Measurements from ENCODE around the gene PKD1.
"Not testable (repeated sequence)": the region's sequence is repeated elsewhere in the genome, so short reads cannot be mapped to it uniquely, and the experiment has no call there.

Gene PKD1

DNA sequence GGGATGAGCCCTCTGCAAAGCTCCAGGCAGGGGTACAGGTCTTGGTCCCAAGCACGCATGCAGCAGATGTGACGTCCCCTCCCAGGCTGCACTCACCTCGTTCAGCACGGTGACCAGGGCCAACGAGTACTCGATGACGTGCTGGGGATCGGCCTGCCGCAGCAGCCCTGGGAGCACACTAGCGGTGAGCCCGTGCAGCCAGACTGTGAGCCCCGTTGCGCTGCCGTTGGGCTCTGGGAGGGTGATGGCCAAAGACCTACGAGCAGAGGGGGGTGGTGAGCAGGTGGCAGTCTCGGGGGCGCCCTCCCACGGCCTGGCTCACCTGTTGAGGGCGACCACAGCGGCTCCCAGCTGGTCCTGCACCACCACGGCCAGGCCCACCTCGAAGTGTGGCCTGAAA lies 29.9 kb downstream of the PKD1 start:
- peak; percentile 27 for DNase-seq

DNA sequence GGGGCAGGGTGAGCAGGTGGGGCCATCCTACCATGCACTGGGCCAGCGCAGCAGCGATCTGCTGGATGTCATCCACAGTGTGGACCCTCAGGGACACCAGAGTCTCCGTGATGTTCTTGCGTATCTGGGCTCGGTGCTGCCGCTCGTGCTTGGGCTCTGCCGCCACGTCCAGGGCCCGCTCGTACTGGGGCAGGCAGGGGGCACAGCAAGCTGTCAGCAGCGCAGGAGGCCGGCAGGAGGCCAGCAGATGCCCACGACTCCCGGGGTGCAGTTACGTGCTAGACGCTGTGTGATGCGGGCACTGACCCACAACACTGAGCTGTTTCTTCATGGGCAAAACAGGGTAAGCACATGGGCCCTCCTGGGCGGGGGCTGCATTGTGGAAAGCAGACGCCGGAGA lies 30.4 kb downstream of the PKD1 start:
- DNase-seq: not testable (repeated sequence)

DNA sequence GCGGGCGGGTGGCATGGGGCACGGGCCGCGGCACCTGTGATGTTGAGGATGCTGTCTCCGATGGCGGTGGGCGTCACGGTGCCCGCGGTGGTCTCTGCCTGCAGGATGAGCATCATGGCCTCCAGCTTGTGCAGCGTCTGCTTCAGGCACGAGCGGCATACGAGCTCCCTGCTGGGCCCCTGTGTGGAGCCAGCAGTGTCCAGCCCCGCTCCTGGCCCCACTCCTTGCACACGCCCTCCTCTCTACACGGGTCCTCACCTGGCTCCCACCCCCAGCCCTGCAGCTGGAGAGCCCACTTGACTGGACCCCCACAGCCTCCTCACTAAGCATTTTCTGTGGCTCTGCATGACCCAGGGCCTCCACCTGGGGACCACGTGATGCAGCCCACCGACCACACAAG lies 31.2 kb downstream of the PKD1 start:
- not testable (repeated sequence) for DNase-seq

DNA sequence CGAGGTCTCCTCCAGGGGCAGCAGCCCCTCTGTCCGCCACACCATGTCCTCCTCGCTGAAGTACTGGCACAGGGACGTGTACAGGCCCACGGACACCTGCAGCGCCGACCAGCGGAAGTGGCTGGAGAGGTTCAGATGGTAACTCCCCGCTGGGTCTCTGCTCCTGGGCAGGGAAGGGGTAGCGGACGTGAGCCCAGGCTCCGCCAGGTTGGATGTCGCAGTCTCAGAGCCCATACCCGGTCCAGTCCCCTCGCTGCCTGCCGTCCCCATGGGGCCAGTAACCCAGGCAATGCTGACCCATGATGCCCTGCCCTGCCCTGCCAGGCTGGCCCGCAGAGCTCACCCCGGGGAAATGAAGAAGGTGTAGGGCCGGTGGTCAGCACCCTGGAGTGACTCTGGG lies 33.2 kb downstream of the PKD1 start:
- DNase-seq: no peak

DNA sequence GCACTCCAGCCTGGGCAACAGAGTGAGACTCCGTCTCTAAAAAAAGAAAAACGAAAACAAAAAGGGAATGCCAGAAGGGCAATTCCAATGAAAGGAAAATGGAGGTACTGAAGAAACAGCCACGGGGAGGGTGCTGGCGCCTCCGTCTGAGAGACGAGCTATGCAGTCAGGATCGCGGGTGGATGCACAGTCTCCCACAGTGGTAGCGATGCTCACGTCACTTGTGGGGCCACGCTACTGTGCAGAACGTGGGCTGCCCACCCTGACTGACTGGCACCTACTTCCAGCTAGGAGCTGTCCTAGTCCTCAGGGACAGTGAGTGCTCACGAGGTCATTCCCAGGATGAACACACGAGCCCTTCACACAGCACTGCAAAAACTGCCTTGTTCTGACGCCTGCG lies 34.1 kb downstream of the PKD1 start:
- not testable (repeated sequence) for DNase-seq

DNA sequence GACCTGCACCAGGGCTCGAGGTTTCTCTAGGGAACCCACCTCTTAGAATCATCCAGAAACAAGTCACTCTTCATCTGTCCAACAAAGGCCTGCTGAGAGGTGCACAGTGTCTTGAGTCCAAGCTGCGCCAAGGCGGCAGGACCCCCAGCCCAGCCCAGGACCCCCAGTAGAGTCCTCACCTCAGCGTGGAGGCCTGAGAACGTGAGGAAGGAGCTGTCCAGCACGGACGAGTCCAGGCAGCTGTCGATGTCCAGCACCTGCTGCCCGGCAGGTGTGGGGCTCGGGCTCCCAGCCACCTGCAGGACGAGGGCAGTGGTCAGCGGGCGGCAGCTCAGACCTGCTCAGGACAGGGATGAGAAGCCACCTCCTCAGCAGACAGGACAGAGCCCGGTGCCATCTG lies 38.0 kb downstream of the PKD1 start:
- DNase-seq: not testable (repeated sequence)

DNA sequence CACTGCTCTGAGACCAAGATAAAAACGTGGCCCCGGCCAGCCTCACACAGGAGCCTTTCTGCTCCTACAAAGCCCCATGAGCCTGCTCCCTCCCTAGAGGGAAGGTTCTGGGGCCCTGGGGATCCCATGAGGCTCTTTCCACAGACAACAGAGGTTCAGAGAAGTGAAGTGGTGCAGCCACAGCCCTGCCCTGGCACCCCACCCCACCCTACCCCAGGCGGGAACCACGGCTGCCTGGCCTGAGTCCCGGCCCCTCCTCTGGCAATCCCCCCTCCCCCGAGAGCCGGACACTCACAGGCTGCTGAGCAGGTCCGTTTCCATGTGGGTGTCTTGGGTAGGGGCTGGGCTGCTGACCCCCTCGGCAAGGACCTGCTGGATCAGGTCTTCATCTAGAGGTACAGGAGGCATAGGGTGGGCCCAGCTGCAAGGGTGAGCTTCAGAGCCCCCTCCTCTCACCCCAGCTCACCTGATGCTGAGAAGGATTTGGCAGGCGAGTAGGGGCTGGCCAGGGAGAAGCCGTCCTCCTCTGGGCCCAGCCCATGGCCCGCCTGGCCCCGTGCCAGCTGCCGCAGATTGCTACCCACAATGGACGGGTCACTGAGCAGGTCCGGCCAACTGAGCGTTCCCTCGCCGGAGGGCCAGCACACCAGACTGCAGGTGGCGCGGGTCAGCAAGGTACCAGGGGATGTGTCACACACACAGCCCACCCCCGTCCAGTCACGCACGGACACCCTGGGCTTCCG lies 38.7 kb downstream of the PKD1 start:
- DNase-seq: no peak

DNA sequence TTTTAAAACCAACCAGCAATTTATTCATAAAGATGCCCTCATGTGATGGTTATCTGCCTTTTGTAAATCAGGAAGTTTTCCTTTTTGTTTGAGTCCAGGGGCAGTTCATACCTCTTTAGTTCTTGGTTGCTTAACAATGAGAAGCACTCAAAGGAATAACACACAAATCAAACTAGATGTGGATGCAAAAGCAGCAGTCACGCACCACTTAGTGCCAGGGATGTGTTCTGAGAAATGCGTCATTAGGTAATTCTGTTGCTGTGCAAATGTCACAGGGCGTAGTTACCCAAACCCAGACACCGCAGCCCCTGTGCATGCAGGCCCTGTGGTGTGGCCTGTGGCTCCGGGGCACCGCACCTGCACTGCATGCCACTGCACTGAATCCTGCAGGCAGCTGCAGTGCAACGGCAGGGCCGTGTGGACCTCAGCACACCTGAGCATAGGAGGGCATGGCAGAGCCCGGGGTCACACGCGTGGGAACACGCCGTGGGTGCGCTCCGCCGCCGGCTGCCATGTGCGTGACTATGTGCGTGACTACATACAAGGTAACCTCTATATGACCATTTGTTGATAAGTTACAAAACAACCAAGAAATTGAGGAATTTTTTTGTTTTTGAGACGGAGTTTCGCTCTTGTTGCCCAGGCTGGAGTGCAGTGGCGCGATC lies 39.6 kb downstream of the PKD1 start:
- no peak for DNase-seq

DNA sequence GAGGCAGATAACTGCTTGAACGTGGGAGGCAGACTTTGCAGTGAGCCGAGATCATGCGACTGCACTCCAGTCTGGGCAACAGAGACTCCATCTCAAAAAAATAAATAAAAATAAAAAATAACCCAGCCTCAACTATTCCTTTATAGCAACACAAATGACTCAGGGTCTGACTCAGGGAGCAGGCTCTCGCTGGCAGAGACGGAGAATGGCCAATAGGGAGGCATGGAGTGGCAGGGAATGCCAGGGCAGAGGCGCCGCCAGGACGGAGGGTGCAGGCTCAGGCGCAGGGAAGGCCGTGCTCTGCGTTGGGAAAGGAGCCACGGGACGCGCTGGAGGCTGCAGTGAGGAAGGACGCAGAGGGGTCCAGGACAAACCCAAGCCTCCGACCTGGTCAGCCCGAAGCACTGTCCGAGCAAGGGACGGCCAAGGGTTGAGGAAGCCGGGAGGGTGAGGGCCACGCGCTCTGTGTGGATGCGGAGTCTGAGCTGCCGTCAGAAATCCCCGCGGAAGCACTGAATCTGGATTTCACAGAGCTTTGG lies 40.3 kb downstream of the PKD1 start:
- DNase-seq: no peak

DNA sequence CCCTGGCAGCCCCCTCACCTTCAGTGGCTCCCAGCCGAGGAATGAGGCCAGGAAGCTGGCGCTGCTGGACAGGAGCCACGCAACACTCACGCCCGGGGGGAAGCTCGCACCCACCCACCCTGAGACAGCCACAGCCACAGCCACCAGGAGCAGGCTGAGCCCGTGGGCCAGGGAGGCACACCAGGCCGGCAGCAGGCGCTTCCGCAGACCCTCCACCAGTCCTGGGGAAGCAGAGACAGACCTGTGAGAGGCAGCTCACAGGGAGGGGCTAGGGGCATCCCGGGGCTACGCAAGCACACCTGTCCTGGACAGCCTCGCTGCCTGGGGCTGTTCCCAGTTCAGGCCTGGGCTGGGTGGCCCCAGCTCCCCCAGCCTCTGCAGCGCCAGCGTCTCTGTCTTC lies 41.9 kb downstream of the PKD1 start:
- no peak for DNase-seq

DNA sequence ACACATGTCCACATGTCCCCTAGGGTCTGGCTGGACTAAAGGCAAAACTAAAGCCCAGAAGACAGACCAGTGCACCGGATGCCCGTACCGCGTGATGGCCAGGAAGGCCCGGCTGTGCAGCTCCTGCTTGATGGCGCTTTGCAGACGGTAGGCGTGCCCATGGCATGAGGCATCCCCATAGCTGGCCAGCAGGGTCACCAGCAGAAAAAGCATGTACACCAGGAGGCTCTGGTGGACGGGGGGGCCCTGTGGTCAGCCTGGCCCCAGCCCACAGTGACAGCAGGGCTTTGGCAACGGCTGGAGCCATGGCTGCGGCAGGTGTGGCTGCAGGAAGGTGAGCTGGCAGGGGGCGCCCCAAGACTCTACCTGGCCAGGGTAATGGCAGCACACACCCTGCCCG lies 42.8 kb downstream of the PKD1 start:
- no peak for DNase-seq

DNA sequence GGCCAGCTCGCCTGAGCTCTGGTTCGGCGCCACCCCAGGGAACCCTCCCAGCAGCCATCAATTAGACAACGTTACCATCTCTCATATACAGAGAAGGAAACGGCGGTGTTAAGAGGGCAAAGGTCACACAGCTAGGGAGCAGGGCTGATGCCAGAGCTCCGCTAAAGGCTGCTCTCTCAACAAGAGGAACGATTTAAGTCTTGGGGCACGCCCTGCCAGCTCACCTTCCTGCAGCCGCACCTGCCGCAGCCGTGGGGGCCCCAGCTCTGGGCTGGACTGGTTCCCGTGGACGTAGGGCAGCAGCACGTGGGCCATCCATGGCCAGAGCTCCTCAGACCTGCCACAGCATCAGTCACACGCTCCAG lies 43.5 kb downstream of the PKD1 start:
- DNase-seq: no peak

DNA sequence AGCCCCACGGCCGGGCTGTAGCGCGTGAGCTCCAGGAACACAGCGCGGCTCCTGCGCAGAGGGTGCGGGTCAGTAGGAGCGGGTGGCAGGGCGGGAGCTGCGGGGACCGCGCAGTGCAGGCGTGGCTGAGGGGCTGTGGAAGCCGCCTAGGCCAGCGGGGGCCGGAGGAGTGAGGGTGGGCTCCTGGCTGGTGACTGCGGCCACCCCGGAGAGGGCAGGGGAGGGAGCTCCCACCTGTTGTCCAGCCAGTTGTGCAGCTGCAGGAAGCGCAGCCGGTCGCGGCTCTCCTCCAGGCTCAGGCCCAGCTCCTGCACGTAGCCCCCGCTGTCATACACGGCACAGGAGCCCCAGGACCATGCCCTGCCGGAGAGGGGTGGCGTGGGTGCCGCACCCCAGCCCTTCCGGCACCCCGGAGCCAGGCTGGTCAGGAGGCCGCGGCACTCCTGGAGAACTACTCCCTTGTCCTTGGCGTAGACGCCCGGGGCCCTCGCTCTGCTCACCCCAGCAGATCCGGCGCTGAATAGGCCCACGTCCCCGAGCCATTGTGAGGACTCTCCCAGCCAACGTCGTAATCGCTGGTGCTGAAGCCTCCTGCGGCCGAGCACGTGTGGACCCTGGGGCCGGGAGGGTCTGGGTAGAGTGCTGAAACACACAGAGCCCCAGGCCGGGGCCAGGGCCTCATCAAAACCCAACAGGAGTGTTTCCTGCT lies 44.0 kb downstream of the PKD1 start:
- DNase-seq: peak; percentile 78

DNA sequence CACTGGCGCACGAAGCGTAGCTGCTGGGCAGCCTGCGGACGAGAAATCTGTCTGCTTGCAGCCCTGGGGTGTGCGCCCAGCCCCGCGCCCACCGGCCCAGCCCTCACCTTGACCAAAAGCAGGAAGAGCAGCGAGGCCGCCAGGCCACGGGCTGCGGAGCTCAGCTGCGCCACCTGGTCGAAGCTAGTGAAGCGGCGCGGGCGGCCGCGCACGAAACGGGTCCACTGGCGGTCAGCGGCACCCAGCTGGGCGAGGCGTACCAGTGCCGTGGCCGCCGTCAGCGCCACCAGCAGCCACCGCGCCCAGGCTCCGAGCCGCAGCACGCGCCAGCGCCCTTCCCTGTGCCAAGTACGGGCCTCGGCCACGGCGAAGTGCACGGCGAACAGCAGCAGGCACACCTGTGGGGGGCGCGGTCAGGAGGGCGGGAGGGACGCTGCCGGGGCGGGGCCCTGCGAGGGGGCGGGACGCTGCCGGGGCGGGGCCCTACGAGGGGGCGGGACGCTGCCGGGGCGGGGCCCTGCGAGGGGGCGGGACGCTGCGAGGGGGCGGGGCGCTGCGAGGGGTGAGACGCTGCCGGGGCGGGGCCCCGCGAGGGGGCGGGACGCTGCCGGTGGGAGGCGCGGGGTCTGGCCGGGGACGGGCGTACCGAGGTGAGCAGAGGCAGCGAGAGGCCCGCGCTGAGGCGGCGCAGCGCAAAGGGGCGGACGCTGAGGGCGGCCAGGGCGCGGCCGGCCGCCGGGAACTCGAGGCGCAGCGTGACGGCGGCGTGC lies 44.7 kb downstream of the PKD1 start:
- DNase-seq: peak; percentile 91

DNA sequence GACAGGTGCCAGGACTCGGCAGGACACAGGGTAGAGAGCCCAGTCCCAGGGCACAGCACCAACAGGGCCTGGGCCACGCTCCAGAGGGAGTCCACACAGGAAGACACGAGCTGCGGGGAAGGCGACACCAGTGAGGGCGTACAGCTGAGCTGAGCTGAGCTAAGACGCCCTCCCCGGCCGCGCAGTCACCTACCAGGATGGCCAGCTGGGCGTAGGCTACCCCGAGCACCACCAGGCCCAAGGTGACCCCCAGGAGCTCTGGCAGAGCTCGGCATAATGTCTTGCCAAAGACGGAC lies 45.3 kb downstream of the PKD1 start:
- DNase-seq: peak; percentile 37

DNA sequence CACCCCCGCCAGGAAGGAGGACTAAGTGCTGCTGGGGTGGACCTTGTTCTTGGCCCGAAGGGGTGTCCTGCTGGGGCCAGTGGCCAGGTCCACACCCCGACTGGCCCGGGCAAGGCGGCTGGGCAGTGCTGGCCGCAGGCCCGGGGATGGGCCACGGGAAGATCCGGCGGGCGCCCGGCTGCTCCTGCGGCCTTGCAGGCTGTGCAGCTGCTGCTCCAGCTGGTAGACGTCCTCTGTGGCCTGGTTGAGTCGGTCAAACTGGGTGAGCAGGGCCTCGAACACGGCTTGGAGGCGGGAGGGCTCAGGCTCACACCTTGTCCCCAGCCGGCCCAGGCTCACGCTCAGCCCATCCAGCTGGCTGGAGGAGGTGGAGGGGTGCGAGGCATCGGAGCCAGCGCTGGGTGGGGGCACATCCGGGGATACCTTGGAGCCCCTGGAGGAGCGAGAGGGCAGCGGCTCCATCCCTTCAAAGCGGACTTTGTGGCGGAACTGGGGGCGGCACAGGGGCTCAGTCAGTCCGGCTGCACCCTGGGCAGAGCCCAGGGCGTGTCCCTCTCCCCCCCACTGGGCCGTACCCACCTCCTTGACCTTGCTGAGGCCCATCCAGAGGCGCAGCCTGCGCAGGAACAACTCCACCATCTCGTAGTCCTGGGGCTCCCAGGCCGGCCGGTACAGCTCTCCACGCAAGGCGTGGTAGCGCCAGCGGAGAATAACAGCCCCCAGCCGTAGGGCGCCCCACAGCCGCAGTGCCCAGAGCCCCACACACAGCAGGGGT lies 45.8 kb downstream of the PKD1 start:
- DNase-seq: peak; percentile 55

DNA sequence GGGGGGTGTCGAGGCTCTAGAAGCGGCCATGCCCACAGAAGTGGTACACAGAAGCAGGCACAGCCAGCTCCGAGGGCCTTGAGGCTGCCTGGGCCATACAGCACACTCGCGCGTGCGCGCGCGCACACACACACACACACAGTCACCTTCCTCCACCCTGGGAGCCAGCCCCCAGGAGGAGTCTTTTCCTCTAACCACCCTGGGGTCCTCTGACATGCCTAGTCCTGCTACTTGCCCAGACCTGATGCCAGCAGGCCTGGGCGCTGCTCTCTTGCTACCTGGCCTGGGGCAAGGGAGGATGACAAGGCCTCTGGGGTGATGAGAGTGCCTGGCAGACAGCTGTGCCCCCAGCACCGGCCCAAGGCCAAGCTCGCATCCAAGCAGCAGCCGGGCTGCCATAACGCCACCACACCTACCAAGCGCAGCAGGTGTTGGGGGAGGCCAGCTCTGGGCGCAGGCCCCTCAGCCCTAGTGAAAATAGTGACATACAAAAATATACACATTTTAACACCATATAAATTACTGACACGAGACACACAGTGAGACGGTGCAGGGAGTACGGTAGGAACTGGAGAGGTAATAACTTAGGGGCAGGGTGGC lies 46.8 kb downstream of the PKD1 start:
- no peak for DNase-seq

DNA sequence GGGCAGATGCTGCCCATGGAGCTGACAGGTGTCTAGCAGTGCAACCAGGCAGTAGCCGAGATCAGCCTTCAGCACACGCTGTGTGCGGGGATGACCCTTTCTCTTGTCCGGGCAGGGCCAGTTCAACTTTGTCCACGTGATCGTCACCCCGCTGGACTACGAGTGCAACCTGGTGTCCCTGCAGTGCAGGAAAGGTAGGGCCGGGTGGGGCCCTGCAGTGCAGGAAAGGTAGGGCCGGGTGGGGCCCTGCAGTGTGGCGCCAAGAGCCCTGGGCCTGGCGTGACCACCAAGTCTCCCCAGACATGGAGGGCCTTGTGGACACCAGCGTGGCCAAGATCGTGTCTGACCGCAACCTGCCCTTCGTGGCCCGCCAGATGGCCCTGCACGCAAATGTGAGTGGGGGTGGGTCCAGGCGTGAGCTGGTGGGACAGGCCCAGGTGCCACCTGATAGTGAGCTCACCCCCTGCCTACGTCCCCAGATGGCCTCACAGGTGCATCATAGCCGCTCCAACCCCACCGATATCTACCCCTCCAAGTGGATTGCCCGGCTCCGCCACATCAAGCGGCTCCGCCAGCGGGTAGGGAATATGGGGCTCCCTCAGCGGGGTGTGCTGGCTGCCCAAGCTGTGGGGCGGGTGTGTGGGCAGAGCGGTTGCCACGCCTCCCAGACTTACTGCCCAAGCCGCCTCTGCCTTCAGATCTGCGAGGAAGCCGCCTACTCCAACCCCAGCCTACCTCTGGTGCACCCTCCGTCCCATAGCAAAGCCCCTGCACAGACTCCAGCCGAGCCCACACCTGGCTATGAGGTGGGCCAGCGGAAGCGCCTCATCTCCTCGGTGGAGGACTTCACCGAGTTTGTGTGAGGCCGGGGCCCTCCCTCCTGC lies 47.7 kb downstream of the PKD1 start:
- no peak for DNase-seq

DNA sequence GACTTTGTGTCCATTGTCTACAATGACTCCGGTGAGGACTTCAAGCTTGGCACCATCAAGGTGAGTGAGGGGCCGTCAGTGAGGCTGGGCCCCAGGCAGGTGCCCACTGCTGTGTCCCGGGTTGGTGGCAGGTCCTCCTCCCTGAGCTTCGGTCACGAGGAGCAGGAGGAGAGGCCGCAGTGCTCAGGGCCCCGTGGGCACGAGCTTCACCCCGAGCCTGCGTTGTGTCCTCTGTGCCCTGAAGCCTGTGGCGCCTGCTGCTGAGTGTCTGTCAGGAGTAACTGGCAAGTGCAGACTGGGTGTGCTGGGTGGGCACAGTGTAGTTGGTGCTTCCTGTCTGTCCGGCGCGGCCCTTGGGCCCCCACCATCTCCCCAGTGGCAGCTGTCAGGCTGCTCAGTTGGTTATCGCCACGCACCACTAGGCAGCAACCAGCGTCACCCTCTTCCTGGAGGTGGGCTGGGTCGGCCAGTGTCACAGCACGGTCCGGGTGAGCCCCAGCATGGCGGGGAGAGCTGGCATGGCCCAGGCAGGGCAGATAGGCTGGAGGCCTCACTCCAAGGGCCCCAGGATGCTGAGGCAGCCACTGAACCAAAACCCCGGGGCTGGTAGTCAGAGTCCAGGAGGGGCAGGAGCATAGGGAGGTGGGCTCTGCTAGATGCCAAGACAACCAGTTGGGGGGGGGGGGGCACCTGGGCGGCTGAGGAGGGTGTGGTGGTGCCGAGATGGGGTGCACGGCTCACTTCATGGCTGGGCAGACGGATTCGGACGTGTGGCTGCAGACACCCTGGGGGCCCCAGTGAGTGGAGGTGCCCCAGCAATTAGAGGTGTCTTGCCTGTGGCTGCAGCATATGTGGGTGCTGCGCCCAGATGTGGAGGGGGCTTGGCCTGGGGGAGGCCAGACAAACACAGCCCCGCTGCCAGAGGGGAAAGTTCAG lies 48.6 kb downstream of the PKD1 start:
- no peak for DNase-seq
